Liver (tissue), 3 donors: ENCODE results near the gene NUP214.
A peak's percentile ranks its signal among the peaks of the same experiment; 100 is the strongest.

Experiments
- CTCF ChIP-seq: fragments of 150-350 bp; IDR thresholded peaks from 2 replicates; pipeline ENCODE4 v1.5.1; 2017; ENCODE audit warnings: improper control_type of control experiment, low read depth, low read length; ENCODE audit not compliant: missing input control
- GABPA ChIP-seq, 2 donors: IDR thresholded peaks in 1 of 2; conservative IDR thresholded peaks in 1 of 2; 2 replicates each; pipeline ENCODE4 v1.6.1; 2016; ENCODE audit warnings: antibody characterized with exemption in 2 of 2, mild to moderate bottlenecking in 1 of 2, moderate library complexity in 1 of 2
- RAD21 ChIP-seq, 2 donors: IDR thresholded peaks; 2 replicates each; pipeline ENCODE4 v1.6.1; 2016; ENCODE audit warnings: antibody characterized with exemption in 2 of 2, mild to moderate bottlenecking in 2 of 2
- TAF1 ChIP-seq: conservative IDR thresholded peaks from 2 replicates; pipeline ENCODE4 v1.6.1; 2016; ENCODE audit warnings: antibody characterized with exemption, mild to moderate bottlenecking
- donor health status: healthy.
- donor health status: healthy.

- TF ChIP-seq RAD21 (IDR thresholded peaks at IDR 0.05) = peak in 1 of 2 donors; percentile 18
- no peak for TF ChIP-seq CTCF
- no peak for TF ChIP-seq TAF1
- TF ChIP-seq GABPA (IDR thresholded peaks at IDR 0.05 in 1 of 2, conservative IDR thresholded peaks at IDR 0.05 in 1 of 2) = peak; percentile 94 to 100
These were observed at the start of gene NUP214 for GRCh38 chr9:131125288-131126058.
